ENCODE data around the gene TMEM150C.

- TF ChIP-seq CTCF (IDR thresholded peaks at IDR 0.05): no peak
- no peak for TF ChIP-seq POLR2A (IDR thresholded peaks at IDR 0.05)
Measured at GRCh38 chr4:82606622-82607021, 44.8 kb upstream of the TMEM150C start.

Data from stomach (tissue), 4 donors.